GM21619 (cell line): Measurements from ENCODE around the gene TBL1XR1.

Experiments used
- ATAC-seq: cut with Tn5 transposase; IDR thresholded peaks from one replicate; pipeline ENCODE4 v1.9.1; 2021; ENCODE audit not compliant: unreplicated experiment

TBL1XR1 gene

DNA sequence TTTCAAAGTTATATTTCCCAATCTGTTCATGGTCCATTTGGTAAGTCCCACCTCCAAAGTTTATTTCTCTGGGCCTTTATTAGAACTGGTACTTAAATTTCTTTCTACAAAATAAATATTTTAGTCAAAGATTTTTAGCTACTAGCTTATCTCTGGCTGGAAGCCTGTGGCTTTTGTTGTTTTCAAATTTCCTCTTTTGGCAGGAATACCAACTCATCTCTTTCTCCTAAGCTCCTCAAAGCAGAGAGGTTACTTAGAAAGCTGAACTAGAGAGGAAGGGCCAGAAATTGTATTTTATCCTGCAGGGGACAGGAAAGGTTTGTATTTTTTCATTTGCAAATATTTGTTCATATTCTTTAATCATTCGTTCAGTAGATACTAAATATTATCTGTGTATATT, 227.8 kb downstream of the TBL1XR1 start:
- no peak for ATAC-seq
